Measurements from ENCODE around the gene DAGLA.

GRCh38 chr11:61780581-61781162, 100.5 kb downstream of the DAGLA start:
- no peak for TF ChIP-seq CTCF (IDR thresholded peaks at IDR 0.05)
- no peak for TF ChIP-seq POLR2A (IDR thresholded peaks at IDR 0.05)
- TF ChIP-seq POLR2AphosphoS5 (IDR thresholded peaks at IDR 0.05) = no peak

Data from gastroesophageal sphincter (tissue), 3 donors.